DMS53 treated with DMSO at 0.1 percent for 48 hours (cell line): ENCODE data around the gene KCNMB2.
A peak's percentile ranks its signal among the peaks of the same experiment; 100 is the strongest.

Experiments used
- DNase-seq: peaks from one replicate; lab custom pipeline; 2025; ENCODE audit not compliant: unreplicated experiment; lab: John Stamatoyannopoulos, UW

KCNMB2 gene

DNA sequence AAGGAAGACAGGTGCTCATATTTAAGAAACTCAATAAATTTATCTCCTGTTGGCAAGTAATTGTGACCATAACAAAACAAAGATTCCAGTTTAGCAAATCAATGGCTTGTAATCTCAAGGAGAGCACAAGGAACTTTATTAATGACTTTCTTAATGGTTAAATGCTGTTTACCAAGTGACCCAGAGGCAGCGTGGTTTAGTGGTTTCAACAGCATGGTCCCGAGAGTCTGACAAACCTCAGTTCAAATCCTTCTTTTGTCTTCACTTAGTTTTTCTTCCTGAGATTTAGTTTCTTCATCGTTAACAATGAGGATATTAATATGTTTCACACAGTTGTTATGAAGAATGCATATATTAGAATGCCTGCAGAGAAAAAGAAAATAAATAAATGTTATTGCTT lies 212.6 kb downstream of the KCNMB2 start:
- DNase-seq, result no peak

DNA sequence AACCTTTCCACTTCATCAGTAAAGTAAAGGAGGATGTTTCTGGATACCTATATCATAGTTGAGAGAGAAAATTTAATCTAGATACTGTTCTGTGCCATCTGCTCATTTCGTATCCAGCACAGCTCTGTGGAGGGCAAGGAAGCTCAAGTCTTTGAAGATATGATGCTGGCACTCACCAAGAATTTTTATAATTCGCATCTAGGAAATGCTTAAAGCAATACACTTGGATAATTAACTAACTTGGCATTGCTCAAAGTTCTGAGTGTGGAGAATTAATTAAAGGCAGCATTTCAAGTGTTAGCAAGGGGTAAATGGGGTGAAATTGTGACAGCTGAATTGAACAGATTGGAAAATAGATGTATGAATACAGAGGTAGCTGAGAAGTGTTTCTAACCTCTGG lies 213.2 kb downstream of the KCNMB2 start:
- DNase-seq, result no peak

DNA sequence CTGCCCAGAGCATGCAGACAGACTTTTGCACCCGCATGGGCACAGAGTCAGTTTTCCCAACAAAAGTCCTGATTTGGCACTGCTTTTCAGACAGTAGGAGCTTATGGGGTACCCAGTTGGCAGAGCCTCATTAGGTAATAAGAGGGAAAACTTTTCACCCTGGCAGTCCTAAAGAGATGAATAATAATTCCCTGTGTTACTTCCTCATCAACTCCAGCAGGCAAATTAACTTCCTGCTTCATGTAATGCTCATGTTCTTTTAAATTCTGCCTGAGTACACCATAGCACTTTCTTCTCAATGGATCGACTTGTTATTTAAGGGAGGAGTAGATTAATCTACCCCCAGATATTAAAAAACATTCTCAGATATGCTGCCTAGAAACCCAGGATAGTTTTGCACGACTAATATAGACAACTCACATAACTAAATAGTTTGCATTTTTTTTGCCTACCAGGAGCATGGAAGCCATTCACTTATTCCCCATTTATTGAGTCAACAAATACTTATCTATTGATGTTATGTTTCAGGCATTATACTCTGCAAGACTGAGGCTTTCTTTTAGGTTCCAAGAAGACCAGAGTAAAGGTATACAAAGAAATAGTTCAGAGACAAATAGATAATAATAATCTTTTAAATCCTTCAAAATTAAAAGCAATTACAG lies 214.5 kb downstream of the KCNMB2 start:
- no peak for DNase-seq

DNA sequence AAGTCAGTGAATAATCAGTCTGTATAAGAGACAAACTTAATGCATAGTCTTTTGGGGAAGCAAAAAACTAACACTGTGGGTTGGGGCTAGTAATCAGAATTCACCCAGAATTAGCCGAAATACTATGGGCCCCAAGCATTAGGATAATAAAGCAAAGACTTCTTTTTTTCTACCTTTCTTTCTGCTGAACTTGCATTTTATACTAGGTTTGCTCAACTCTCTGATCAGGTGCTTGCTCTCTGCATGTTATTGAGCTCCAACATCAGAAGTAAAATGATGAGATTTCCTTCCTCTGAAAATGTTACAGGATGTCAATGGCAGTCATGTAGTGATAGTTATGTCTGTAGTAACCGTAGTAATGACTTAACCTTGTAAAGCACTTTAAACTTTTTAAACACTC lies 216.6 kb downstream of the KCNMB2 start:
- no peak for DNase-seq

DNA sequence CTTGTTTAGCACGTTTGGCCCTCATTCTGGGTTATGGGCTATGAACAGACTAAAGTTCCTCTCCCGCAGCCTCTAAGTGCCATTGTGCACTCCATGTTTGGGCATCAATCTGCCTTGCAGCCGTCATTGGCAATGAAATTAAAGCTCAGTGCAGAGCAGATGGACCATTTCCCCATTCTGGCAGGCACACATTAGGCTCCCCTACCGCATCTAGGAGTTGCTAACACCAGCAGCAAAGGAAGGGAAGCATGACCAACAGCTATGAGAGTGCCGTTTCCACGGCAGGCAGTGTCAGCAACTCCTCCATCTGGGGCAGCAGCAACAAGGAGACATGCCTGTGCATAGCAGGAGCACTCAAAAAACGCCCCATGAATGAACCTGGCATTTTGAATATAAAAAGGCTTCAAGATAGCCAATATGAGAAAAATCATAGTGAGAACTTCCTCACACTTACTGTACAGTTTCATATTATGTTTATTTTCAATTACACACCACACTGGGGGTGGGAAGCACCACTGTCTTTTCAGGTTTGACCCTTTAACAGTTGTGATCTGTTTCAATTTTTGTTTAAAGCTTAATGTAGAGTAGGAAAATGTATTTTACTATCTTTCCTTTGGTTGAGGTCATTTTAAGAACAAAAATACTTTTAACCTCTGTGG lies 218.7 kb downstream of the KCNMB2 start:
- no peak for DNase-seq

DNA sequence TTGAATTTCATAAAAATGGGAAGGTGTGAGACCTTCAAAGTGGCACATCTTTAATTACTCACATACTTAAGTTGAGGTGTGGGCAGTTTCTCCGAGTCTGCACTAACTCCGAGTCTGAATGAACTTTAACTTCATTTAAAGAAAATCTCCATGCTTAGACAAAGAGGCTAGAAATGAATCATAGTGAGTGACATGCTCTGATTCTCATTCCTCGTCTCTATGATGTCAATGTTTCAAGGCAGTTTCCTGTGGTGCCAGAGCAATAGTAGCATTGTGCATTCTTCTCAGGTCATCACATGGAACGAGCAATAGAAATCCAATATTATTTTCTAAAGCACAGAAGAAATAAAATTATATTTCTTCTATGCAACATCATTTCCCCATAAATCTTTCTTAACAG lies 224.8 kb downstream of the KCNMB2 start:
- no peak for DNase-seq

DNA sequence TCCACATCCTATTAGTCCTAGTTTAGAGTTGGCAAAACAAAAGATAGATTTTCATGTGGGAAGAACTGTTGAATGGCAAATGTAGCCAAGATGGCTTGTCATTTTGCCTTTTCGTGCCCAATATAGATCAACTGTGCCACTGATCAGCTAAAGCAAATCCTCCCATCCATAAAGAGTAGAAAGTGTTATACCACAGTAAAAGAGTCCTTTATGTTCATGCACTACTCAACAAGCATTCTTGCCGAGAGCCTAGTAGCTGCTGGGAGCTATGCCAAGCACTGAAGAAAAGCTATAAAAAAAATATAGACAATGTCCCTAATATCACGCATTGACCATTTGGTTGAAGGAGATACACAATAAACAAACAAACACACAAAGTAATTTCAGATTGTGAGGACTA lies 225.2 kb downstream of the KCNMB2 start:
- DNase-seq, result no peak

DNA sequence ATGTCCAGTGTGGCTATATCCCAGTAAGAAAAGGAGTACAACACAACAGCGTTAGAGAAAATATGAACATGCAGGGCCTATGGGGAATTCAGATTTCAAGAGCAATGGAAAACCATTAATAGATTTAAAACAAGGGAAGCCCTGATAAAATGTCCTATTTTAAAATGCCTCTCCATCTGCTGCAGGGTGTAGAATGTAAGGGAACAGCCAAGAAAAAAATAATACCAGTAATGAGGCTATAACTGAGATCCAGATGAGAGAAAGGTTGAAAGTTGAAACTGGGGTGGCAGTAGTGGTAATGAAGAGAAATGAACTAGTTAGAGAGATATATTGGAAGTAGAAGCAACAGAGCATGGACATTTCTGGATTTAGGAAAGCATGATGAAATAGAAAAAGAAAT lies 226.1 kb downstream of the KCNMB2 start:
- no peak for DNase-seq

DNA sequence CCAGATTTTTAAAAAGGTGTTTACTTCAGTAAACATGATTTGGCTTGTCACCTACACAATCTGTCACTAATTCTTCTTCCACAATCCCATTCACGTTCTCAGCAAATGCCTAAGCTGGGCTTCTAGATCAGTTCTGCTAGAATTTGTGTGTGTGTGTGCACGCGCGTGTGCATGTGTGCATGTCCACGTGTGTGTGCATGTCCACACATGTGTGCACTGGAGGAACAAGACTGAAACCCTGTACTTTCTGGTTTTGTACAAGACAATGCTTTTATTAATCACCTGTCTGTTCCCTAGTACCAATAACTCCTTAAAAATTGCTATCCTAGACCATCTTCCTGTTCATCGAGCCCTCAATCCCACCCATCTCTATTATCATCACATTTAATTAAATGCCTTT lies 229.2 kb downstream of the KCNMB2 start:
- no peak for DNase-seq

DNA sequence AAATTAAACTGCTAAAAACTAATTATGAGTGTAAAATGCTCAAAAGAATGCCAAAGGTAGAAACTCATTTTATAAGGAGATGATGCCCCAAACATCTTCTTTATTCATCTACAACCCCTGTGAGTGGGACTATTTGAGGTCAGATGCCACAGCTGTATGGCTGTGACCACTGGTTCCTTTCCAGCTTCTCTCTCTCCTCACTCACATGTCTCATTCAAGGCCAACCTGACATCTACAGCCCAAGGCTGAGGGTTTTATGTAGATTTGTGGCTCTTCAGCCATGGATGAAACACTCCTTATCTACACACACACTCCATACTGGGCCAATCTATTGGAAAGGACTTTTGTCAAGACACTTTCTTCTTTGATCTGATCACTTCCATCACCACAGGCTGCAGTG lies 231.3 kb downstream of the KCNMB2 start:
- DNase-seq, result no peak

DNA sequence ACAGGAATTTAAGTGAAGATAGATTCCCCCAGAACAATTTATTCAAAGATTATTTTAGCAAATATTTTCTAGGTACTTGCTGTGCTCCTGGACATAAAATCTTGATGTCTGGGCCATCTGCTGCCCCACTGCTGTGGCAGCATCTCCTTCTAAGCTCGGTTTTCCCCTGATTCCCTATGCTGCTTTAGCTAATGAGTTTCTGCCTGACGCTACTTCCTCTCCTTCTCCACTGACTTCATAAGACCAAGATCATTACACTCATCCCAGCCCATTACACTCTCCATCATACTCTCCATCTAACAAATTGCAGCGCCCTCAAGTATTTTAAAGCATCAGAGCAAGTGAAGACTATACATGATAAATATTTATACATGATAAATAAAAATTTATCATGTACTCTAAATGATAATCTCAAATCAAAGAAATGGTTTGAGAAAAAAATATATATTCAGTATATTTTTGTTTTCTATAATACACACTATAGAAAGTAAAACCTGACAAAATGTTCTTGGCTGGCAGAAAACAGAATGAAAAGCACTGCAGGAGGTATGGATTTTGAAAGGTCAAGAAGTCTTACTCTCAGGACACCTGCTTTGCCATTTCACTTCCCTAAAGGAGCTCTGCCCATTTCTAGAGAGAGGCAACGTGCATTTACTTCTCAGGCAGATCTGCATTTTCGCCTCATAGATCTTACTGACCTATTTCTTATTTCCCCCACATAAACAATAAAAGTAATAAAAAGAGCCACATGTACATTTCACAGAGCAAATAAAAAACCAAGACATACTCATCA lies 232.0 kb downstream of the KCNMB2 start:
- no peak for DNase-seq

DNA sequence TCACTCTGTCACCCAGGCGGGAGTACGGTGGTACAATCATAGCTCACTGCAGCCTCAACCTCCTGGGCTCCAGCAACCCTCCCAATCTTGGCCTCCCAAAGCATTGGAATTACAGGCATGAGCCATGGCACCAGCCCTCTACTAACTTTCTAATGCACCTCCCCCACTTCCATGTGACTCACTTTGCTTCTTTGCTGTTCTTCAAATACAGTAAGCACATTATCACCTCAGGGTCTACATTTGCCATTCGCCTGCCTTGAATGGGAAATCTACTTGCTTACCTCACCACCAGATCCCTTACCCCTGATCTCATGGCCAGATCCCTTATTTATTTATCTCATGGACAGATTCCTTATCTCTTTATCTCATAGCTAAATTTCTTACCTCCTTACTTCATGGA lies 235.3 kb downstream of the KCNMB2 start:
- DNase-seq, result no peak

DNA sequence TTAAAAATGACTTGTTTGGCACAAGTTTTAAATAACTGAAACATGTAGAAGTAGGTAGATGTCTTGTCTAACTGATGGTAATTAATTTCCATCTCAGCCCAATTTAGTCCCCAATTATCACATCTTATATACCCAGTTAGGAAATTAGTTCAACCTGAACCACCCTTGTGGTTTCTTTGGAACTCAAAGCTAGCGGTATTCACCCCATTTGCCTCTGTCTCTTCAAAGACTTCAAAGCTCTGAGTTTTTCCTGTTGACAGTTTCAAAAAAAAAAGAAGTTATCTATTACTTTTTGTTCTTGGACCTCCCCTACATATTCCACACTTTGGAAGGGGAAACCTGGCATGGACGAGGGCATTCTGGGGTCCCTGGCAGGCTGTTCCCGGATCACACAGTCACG lies 236.5 kb downstream of the KCNMB2 start:
- no peak for DNase-seq

DNA sequence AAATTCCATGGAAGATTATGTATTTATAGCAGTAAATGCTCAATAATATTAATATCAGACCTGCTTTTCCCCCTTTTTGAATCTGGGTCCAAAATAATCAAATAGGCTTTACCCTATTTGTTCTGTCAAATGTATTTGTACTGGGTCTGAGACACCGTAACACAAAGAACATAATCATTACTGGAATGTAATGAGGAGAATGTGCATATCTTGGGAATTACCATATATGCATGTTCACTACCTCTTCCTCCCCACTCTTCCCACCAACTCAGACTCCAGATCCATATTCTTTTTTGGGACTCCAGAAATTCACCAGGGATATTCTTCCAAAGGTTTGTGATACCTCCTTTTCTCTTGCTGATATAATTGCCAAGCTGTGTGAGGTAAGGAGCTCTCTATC lies 237.1 kb downstream of the KCNMB2 start:
- no peak for DNase-seq

DNA sequence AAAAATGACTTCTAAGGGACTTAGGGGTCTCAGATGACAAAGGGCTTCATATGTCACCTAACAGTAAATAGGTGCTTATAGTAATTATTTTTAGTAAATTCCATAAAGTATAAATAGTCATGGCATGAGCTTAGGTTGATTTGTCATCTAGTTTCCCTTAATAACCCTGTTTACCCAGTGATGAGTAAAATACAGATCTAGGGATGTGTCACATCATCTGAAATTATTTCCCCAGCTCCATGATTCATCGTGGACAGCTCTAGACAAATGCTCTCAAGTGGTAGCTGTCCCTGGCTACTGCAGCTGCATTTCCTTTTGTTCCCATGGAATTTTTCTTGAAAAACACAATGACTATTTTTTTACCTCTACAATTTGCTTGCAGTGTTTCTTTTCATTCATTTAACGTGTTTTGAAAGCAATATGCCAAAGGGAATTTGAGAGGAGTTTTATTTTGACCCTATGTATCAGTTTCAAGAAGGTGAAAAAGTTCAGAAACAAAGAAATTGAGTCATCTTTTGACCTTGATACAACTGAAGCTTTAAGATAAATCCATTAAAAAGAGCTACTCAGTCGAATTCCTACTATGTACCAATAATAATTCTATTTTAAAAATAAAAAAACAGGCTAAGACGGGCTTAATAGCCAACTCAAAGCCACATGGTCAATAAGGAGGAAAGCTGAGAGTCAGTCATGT lies 241.6 kb downstream of the KCNMB2 start:
- DNase-seq, result peak; percentile 83

DNA sequence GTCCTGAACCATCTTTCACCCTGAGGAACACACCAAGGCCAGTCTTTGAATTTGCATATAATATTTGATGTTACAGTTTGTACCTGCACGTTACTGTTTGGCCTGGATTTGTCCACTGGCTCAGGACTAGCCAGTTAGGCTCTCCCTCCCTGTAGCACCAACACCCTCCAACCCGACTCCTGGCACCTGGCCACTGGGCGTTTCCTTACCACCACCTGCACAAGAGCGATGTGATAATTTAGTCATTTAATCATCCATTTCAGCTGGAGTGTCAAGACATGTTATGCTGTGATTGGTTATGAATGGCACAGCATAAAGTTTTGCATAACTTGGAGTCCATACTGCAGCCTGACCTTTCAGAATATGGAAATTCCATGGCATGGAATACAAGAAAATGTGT lies 242.4 kb downstream of the KCNMB2 start:
- DNase-seq, result no peak

DNA sequence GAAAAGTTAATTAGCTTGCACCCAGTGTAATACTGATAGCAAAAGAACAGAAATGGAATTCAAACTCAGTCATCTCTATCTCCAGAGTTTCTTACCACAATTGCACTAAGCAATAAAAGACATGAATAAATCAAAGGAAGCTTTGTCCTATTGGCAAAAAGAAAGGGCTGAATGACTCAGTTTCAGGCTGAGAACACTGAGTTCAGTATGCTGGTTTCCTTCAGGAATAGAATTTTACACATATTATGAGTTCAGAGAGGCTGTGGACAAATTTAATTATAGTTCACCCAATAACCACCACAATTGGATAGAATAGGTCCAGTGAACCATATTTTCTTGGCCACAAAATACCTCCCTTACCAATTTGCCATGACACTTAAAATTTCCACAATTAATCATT lies 249.7 kb downstream of the KCNMB2 start:
- no peak for DNase-seq

DNA sequence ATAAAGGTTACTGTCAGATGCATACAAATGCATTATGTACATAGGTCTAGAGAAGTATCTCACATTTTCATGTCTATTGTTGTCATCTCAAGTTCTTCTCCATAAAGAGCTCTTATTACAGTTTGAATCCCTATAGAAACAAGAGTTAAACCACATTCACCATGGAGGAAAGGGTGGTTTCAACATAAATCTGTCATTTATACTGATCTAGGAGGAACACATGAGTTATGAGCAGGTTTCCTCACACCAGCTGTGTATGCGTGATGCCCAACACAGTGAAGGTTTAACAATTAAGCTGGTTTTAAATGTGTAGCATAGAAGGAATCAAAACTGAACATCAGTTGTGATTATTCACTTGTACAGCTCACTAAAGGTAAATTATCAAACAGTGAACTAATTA lies 251.7 kb downstream of the KCNMB2 start:
- no peak for DNase-seq

DNA sequence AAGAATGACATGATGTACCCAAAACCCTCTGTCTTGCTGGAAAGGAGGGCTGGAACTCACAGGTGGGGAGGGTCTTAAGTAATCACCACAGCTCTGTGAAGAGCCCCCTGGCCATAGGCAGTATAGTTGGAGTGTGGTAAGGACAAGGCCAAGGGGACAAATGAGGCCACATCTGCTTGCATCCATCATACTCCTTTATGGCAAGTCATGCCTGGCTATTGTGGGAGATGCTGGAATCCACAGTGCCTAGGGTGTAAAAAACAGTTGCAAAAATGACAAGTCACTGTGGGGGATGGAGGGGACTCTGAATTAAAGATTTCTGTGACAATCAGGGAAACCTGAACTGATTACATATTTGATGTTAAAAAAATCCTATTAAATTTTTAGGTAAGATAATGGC lies 258.5 kb downstream of the KCNMB2 start:
- no peak for DNase-seq

DNA sequence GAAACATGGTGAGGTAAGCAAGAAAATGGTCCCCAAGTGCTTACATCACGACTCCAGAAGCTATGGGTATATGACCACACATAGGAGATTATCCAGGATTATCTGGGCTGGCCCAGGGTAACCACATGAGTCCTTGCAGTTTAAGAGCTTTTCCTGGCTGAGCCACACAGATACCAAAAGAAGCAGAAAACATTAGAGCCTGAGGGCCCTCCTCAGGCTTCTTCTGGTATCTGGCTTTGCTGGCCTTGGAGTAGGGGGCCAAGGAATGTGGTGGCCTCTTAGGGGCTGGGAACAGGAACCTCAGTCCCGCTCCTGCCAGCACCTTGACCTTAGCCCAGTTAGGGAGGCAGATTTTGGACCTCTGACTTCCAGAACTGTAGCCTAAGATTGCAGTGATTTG lies 259.1 kb downstream of the KCNMB2 start:
- DNase-seq, result no peak

DNA sequence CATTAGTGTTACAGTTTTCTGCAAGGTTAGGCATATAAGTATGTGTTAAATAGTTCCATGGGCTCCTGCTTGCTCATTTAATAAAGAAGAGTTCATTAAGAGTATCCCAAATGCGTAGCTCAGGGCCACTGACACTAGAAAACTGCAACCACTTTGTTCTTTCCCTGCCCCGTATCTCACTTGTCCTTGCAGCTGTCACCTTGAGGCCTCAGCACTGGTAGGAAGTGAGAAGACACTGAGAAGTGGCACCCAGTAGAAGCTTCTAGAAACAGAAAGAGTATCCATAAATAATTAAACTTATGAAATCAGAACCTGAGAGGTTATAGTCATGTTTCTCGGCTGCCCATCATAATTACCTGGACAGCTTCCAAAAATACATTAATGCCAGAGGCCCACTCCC lies 266.0 kb downstream of the KCNMB2 start:
- no peak for DNase-seq
